ENCODE measurements around the gene SVEP1.

The SVEP1 gene

DNA sequence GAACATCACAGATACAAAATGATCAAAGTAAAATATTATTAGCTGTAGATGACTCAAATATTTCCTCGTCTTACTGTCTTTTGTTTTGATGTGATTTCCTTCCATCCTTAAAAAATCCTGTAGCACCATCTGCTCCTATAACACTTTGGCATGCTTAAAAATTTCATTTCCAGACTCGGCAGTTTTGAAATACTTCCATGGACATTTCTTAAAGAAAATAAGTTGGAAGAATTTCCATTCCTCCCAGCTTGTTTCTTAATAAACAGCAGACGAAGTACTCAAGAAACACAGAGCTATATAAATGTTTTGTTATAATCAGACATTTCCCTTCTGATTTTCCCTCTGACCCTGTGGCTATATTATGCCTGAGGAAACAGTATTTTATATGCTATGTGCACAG is 41.2 kb upstream of the SVEP1 start (continued):
- TF ChIP-seq, protein P1, sequence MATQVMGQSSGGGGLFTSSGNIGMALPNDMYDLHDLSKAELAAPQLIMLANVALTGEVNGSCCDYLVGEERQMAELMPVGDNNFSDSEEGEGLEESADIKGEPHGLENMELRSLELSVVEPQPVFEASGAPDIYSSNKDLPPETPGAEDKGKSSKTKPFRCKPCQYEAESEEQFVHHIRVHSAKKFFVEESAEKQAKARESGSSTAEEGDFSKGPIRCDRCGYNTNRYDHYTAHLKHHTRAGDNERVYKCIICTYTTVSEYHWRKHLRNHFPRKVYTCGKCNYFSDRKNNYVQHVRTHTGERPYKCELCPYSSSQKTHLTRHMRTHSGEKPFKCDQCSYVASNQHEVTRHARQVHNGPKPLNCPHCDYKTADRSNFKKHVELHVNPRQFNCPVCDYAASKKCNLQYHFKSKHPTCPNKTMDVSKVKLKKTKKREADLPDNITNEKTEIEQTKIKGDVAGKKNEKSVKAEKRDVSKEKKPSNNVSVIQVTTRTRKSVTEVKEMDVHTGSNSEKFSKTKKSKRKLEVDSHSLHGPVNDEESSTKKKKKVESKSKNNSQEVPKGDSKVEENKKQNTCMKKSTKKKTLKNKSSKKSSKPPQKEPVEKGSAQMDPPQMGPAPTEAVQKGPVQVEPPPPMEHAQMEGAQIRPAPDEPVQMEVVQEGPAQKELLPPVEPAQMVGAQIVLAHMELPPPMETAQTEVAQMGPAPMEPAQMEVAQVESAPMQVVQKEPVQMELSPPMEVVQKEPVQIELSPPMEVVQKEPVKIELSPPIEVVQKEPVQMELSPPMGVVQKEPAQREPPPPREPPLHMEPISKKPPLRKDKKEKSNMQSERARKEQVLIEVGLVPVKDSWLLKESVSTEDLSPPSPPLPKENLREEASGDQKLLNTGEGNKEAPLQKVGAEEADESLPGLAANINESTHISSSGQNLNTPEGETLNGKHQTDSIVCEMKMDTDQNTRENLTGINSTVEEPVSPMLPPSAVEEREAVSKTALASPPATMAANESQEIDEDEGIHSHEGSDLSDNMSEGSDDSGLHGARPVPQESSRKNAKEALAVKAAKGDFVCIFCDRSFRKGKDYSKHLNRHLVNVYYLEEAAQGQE (tag by site-specific recombination; IDR thresholded peaks at IDR 0.05): no peak
- TF ChIP-seq, protein P2, sequence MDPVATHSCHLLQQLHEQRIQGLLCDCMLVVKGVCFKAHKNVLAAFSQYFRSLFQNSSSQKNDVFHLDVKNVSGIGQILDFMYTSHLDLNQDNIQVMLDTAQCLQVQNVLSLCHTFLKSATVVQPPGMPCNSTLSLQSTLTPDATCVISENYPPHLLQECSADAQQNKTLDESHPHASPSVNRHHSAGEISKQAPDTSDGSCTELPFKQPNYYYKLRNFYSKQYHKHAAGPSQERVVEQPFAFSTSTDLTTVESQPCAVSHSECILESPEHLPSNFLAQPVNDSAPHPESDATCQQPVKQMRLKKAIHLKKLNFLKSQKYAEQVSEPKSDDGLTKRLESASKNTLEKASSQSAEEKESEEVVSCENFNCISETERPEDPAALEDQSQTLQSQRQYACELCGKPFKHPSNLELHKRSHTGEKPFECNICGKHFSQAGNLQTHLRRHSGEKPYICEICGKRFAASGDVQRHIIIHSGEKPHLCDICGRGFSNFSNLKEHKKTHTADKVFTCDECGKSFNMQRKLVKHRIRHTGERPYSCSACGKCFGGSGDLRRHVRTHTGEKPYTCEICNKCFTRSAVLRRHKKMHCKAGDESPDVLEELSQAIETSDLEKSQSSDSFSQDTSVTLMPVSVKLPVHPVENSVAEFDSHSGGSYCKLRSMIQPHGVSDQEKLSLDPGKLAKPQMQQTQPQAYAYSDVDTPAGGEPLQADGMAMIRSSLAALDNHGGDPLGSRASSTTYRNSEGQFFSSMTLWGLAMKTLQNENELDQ (tag by site-specific recombination; IDR thresholded peaks at IDR 0.05; ENCODE audit: low read depth): no peak
- no peak for TF ChIP-seq KLF16 (tag by site-specific recombination; IDR thresholded peaks at IDR 0.05)
- TF ChIP-seq SETDB1 (IDR thresholded peaks at IDR 0.05; ENCODE audit: insufficient read length, low read length): no peak

DNA sequence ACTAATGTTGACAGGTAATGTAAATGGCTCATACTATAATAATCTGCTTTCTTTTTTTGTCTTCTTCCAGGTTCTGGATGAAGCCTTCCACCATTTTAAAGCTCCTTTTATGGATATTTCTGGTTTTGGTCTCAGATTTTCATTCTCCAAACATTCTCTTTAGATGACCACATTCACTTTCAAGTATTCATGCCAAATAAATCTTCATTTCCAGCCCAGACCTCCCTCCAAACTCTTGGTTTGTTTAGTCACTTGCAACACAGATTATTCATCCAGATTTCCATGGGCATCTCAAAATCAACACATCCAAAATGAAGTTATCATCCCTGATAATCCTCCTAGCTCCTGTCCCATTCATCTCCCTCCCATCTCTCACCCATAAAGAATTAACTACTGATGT is 40.3 kb upstream of the SVEP1 start:
- Histone ChIP-seq H3K4me1 (ENCODE audit: control insufficient read depth, insufficient read depth, low read length) (no peaks in the 10 kb centered on the region), H3K36me3 (ENCODE audit: control insufficient read depth in 2 of 2, insufficient read depth in 1 of 2, low read length in 2 of 2) (no peaks in the 10 kb centered on the region), H3K4me3 (ENCODE audit: low read depth, low read length) (no peak overlapping the region), H3K9me3 (ENCODE audit: control insufficient read depth, insufficient read depth, low read depth, low read length) (no peaks in the 10 kb centered on the region), H3K27ac (ENCODE audit: extremely low read depth, low read depth, low read length) (no peak overlapping the region)
- CTCF ChIA-PET: interaction anchor here (0.6 to 1.6 kb wide), 8 partner anchors 14 to 473 kb away, joined by 3 to 5 read pairs (median 4); no protein-coding TSS in a partner anchor
- POLR2A ChIA-PET: no interaction called here
- no peak for TF ChIP-seq REPIN1 (tag by site-specific recombination; IDR thresholded peaks at IDR 0.05; ENCODE audit: low read depth)
- no peak for TF ChIP-seq ZBTB8A (tag by site-specific recombination; IDR thresholded peaks at IDR 0.05)
- TF ChIP-seq, protein P3, sequence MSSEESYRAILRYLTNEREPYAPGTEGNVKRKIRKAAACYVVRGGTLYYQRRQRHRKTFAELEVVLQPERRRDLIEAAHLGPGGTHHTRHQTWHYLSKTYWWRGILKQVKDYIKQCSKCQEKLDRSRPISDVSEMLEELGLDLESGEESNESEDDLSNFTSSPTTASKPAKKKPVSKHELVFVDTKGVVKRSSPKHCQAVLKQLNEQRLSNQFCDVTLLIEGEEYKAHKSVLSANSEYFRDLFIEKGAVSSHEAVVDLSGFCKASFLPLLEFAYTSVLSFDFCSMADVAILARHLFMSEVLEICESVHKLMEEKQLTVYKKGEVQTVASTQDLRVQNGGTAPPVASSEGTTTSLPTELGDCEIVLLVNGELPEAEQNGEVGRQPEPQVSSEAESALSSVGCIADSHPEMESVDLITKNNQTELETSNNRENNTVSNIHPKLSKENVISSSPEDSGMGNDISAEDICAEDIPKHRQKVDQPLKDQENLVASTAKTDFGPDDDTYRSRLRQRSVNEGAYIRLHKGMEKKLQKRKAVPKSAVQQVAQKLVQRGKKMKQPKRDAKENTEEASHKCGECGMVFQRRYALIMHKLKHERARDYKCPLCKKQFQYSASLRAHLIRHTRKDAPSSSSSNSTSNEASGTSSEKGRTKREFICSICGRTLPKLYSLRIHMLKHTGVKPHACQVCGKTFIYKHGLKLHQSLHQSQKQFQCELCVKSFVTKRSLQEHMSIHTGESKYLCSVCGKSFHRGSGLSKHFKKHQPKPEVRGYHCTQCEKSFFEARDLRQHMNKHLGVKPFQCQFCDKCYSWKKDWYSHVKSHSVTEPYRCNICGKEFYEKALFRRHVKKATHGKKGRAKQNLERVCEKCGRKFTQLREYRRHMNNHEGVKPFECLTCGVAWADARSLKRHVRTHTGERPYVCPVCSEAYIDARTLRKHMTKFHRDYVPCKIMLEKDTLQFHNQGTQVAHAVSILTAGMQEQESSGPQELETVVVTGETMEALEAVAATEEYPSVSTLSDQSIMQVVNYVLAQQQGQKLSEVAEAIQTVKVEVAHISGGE (tag by site-specific recombination; conservative IDR thresholded peaks at IDR 0.05; ENCODE audit: low read depth): no peak
- TF ChIP-seq, protein P4, sequence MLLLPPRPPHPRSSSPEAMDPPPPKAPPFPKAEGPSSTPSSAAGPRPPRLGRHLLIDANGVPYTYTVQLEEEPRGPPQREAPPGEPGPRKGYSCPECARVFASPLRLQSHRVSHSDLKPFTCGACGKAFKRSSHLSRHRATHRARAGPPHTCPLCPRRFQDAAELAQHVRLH (tag by site-specific recombination; IDR thresholded peaks at IDR 0.05): no peak
- TF ChIP-seq, protein P5, sequence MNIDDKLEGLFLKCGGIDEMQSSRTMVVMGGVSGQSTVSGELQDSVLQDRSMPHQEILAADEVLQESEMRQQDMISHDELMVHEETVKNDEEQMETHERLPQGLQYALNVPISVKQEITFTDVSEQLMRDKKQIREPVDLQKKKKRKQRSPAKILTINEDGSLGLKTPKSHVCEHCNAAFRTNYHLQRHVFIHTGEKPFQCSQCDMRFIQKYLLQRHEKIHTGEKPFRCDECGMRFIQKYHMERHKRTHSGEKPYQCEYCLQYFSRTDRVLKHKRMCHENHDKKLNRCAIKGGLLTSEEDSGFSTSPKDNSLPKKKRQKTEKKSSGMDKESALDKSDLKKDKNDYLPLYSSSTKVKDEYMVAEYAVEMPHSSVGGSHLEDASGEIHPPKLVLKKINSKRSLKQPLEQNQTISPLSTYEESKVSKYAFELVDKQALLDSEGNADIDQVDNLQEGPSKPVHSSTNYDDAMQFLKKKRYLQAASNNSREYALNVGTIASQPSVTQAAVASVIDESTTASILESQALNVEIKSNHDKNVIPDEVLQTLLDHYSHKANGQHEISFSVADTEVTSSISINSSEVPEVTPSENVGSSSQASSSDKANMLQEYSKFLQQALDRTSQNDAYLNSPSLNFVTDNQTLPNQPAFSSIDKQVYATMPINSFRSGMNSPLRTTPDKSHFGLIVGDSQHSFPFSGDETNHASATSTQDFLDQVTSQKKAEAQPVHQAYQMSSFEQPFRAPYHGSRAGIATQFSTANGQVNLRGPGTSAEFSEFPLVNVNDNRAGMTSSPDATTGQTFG (tag by site-specific recombination; IDR thresholded peaks at IDR 0.05; ENCODE audit: borderline replicate concordance): no peak
- no peak for TF ChIP-seq ZEB2 (tag by site-specific recombination; IDR thresholded peaks at IDR 0.05)
- TF ChIP-seq ZNF521 (tag by site-specific recombination; IDR thresholded peaks at IDR 0.05): no peak
- no peak for TF ChIP-seq ZNF37A (tag by site-specific recombination; IDR thresholded peaks at IDR 0.05)
- TF ChIP-seq ZBTB48 (tag by site-specific recombination; IDR thresholded peaks at IDR 0.05): no peak
- no peak for TF ChIP-seq ZNF214 (tag by site-specific recombination; IDR thresholded peaks at IDR 0.05; ENCODE audit: borderline replicate concordance)
- TF ChIP-seq ZNF514 (tag by site-specific recombination; IDR thresholded peaks at IDR 0.05): no peak
